T-helper 2 cell treated with Interferon-gamma antibody and Interleukin-4, amounts not matched to agents 5 μg/mL and 100 μg/mL, for 36 hours (primary cell): ENCODE measurements around the gene IL27RA.

Source experiments
- DNase-seq: peaks from one replicate; pipeline ENCODE4 v3.0.0; 2021; ENCODE audit warnings: low spot score
- H3K27ac Mint-ChIP-seq: one replicate; pipeline ENCODE4 v1.8.0; 2021; ENCODE audit warnings: mild to moderate bottlenecking, mixed read lengths
- H3K27me3 Mint-ChIP-seq: one replicate; pipeline ENCODE4 v1.8.0; 2021; ENCODE audit warnings: low read depth, mixed read lengths
- H3K36me3 Mint-ChIP-seq: one replicate; pipeline ENCODE4 v1.8.0; 2021; ENCODE audit warnings: low read depth, mixed read lengths
- H3K4me1 Mint-ChIP-seq: one replicate; pipeline ENCODE4 v1.8.0; 2021; ENCODE audit warnings: low read depth, mixed read lengths
- H3K4me3 Mint-ChIP-seq: one replicate; pipeline ENCODE4 v1.8.0; 2022; ENCODE audit warnings: mild to moderate bottlenecking, moderate library complexity, mixed read lengths
- H3K9me3 Mint-ChIP-seq: one replicate; pipeline ENCODE4 v1.8.0; 2021; ENCODE audit warnings: mixed read lengths

The IL27RA gene

DNA sequence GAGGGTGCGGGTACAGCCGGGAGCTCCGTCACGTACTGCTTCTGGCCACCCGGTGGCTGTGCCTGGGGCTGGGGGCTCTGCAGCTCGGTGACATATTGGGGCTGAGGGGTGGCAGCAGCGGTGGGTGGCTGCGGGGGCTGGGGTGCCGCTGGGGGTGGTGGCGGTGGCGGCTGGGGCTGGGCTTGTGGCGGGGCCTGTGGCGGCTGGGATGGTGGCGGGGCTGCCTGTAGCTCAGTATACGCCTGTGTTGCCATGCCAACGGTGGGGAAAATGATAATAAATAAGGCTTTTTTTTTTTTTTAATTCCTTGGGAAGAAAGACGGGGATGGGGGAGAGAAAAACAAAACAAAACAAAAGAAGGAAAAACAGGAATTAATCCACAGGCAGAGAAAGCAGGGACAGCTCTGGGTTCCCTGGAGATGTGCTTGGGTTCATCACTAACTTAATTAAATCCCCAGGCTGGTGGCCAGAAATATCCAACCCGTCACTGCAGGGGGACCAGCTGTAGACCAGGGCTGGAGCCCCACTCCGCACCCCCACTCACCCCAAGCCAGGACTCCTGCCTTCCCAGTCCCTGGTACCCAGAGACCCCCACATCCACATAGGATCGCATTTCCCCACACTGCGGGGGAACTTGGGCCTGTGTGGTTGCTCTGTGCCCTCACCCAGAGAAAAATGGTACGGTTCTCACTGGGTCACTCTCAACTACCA lies 37.8 kb upstream of the IL27RA start:
- H3K4me1 Mint-ChIP-seq = peaks cover 15% of the 10 kb centered on the region
- no peaks in the 10 kb centered on the region for H3K27me3 Mint-ChIP-seq
- no peak overlapping the region for H3K4me3 Mint-ChIP-seq
- H3K9me3 Mint-ChIP-seq = peaks cover 3% of the 10 kb centered on the region
- DNase-seq = no peak
- H3K27ac Mint-ChIP-seq = no peak overlapping the region
- H3K36me3 Mint-ChIP-seq = peaks cover 33% of the 10 kb centered on the region

DNA sequence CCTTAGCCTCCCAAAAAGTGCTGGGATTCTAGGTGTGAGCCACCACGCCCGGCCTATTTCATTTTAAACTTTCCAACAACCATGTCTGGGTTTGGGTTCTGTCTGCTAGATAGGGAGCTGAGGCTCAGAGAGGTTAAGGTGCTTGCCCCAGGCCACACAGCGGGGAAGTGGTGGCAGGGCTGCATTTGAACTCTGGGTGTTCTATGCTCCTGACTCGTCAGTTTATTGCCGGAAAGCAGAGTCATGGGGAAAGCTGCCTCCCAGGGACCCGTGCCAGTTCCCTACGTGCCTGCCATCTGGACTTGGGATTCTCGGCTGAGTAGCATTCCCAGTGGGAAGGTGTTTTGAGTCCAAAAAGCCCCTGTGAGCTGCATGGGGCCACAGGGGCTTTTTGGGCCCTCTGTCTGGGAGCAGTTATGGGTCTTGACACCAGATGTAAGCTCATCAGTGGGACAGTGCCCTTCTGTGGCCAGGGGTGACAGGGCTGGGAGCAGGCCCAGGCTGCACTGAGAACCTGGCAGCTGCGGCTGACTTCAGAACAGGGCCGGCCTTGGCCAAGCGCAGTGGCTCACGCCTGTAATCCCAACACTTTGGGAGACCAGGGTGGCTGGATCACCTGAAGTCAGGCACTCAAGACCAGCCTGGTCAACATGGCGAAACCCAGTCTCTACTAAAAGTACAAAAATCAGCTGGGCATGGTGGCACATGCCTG lies 36.4 kb upstream of the IL27RA start:
- Mint-ChIP-seq H3K4me1 (peaks cover 4% of the 10 kb centered on the region), H3K9me3 (peaks cover 8% of the 10 kb centered on the region), H3K36me3 (peaks cover 33% of the 10 kb centered on the region), H3K4me3 (no peak overlapping the region), H3K27ac (no peak overlapping the region), H3K27me3 (no peaks in the 10 kb centered on the region)
- DNase-seq = no peak

DNA sequence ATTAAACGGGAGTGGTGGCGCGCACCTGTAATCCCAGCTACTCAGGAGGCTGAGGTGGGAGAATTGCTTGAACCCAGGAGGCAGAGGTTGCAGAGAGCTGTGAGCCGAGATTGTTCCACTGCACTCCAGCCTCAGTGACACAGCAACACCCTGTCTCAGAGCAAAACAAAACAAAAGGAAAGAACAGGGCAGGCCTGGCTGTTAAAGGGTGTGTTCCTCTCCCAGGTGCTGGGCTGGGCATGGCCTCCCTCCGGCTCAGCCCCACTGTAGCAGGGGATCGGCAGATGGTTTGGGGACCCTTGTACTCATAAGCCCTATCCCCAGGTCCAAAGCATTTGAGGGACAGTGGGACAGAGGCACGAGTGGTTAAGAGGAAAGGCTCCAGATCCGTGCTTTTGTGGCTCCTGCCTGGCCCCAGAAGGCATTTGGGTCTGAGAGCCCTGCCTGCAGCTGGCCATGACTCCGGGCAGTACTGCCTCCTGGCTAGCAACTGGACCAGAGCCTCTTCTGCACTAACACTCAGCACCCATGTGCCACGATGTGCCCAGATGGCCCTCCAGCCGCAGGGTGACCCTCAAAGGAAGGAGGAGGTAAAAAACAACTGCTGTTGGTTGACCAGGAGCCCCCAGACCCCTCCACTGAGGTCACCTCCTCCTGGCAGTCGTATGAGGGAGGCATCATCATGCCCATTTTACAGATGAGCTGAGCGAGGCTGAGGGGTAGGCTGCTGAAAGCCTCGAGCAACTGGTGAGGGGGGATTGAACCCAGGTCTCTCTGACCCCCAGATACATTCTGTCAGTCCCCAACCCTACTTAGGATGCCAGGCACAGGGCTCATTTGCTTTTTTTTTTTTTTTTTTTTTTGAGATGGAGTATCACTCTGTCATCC lies 35.4 kb upstream of the IL27RA start:
- DNase-seq = no peak
- H3K9me3 Mint-ChIP-seq = peaks cover 8% of the 10 kb centered on the region
- no peaks in the 10 kb centered on the region for H3K27me3 Mint-ChIP-seq
- H3K27ac Mint-ChIP-seq = no peak overlapping the region
- no peak overlapping the region for H3K4me3 Mint-ChIP-seq
- H3K36me3 Mint-ChIP-seq = peaks cover 30% of the 10 kb centered on the region
- H3K4me1 Mint-ChIP-seq = peaks cover 4% of the 10 kb centered on the region

DNA sequence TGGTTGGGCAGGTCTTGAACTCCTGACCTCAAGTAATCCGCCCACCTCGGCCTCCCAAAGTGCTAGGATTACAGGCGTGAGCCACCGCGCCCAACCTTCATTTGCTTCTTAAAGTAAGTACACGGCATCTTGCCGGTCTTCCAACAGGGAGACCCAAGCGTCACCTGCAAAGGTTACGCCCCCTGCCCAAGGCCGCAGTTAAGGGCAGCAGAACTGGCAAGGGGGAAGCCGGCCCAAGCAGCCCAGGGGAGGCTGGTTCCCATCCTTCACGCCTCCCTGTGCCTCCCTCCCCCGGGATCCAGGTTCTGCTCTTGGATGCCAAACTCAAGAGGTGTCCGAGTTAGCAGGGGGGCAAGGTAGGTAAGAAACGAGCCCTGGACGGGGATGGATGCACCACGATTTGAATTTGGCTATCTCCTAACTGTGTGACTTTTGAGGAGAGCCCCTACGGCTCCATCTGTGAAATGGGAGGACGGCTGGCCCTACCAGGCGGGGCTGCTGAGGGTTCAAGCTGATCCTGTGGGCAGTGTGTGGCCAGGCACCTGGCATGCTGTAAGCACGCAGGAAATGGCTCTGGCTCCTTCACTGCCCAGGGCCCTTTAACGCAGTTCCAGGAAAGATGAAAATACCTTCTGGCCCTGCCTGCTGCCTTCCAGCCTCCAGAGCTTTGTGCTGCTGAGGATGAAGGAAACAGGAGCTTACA lies 34.5 kb upstream of the IL27RA start:
- DNase-seq = no peak
- Mint-ChIP-seq H3K27me3 (no peaks in the 10 kb centered on the region), H3K36me3 (peaks cover 30% of the 10 kb centered on the region), H3K4me3 (no peak overlapping the region), H3K27ac (no peak overlapping the region), H3K9me3 (peaks cover 8% of the 10 kb centered on the region), H3K4me1 (peaks cover 7% of the 10 kb centered on the region)

DNA sequence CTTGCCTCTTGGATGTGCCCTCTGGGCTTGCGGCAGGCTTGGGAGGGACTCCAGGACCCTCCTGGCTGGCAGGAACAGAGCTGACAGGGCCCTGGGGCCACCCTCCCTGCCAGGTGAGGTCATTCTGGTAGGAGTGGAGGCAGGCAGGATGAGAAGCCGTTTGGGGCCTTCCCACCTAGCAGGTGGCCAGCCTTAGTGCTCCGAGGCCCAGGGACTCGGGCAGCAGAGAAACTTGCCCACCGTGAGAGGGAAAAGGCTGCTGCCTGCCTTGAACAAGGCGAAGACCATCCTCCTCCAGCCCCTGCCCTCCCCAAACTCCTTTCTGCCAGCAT lies 34.0 kb upstream of the IL27RA start:
- Mint-ChIP-seq H3K9me3 (peaks cover 8% of the 10 kb centered on the region), H3K36me3 (peaks cover 28% of the 10 kb centered on the region), H3K27ac (no peak overlapping the region), H3K4me3 (no peak overlapping the region), H3K27me3 (no peaks in the 10 kb centered on the region), H3K4me1 (peaks cover 11% of the 10 kb centered on the region)
- no peak for DNase-seq

DNA sequence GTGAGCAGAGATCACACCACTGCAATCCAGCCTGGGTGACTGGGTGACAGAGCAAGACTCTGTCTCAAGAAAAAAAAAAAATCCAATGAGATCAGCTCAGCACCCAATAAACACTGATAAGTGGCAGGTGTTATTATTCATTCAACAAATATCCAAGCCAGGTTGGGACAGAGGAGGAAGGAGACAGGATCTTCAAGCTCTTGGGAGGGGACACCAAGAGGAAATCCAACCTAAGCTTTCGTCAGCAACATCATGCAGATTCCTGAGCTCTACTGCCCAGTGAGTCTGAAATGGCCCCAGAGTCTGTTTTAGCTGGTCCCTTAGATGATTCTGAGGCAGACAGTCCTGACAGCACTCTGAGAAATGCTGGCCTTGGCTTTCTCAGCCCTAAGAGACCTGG lies 33.1 kb upstream of the IL27RA start:
- no peak overlapping the region for H3K27ac Mint-ChIP-seq
- peaks cover 19% of the 10 kb centered on the region for H3K4me1 Mint-ChIP-seq
- H3K9me3 Mint-ChIP-seq = peaks cover 8% of the 10 kb centered on the region
- no peaks in the 10 kb centered on the region for H3K27me3 Mint-ChIP-seq
- H3K36me3 Mint-ChIP-seq = peaks cover 28% of the 10 kb centered on the region
- no peak for DNase-seq
- H3K4me3 Mint-ChIP-seq = no peak overlapping the region

DNA sequence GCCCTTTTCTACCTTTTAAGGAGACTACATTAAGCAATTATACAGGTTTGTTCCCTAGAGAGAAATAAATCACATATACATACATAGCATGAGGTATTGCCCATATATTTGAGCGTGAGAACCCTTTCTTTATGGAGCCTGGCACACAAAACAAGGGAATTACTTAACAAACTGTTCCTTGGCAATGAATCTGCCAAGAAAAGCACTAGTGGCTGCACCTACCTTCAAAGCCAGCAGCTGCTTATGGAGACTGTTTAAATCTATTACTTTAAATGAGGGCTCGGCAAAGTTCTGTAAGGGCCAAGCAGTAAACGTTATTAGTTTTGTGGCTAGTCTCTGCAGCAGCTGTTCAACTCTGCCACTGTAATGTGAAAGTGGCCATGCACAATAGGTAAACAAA lies 32.5 kb upstream of the IL27RA start:
- peaks cover 20% of the 10 kb centered on the region for H3K4me1 Mint-ChIP-seq
- H3K36me3 Mint-ChIP-seq = peaks cover 28% of the 10 kb centered on the region

DNA sequence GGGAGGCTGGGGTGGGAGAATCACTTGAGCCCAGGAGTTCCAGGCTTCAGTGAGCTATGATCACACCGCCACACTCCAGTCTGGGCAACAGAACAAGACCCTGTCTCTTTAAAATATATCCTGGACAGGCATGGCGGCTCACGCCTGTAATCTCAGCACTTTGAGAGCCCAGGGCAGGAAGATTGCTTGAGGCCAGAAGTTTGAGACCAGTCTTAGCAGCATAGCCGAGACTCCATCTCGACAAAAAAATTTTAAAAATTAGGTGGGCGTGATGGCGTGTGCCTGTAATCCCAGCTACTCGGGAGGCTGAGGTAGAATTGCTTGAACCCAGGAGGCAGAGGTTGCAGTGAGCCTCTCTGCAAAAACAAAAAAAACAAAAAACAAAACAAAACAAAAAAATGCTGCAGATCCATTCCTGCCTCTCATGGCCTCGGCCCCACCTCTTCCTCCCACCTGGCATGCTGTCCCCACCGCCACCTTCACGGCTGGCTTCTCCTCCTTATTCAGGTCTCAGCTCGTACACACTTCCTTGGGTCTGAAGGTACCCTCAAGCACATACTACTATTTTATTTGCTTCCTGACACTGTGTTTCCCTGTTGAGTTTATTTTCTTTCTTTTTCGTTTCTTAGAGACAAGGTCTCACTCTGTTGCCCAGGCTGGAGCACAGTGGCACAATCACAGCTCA lies 30.7 kb upstream of the IL27RA start:
- Mint-ChIP-seq H3K36me3 (peaks cover 26% of the 10 kb centered on the region), H3K27ac (peak overlapping the region; percentile 84), H3K9me3 (peaks cover 8% of the 10 kb centered on the region), H3K4me1 (peaks cover 31% of the 10 kb centered on the region), H3K27me3 (no peaks in the 10 kb centered on the region), H3K4me3 (no peak overlapping the region)
- no peak for DNase-seq

More for the DNA sequence above, 32.5 kb upstream of the IL27RA start:
- DNase-seq = no peak
- Mint-ChIP-seq H3K9me3 (peaks cover 8% of the 10 kb centered on the region), H3K4me3 (no peak overlapping the region), H3K27ac (no peak overlapping the region), H3K27me3 (no peaks in the 10 kb centered on the region)

DNA sequence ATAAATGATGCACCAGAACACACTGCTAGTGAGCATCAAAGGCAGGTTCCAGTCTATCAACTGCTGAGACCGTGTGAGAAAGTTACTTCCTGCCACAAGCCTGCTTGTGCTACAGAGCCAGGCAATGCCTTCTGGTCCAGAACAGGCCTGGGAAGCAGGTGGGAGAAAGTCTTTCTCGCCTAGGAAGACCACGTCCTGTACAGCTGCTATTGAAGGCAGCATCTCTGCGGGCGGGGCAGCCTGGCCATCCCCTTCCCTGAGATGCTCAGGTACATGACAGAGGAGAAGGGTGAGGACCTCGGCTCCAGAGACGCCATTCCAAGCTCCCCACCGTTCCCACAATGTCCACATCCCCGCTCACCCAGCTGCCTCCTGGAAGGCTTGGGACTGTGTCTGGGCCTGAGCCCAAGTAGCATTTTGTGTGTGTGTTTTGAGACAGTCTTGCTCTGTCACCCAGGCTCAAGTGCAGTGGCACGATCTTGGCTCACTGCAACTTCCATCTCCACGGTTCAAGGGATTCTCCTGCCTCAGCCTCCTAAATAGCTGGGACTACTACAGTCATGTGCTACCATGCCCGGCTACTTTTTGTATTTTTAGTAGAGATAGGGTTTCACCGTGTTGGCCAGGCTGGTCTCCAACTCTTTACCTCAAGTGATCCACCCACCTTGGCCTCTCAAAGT lies 28.9 kb upstream of the IL27RA start:
- peaks cover 35% of the 10 kb centered on the region for H3K4me1 Mint-ChIP-seq
- peaks cover 25% of the 10 kb centered on the region for H3K36me3 Mint-ChIP-seq
- no peak for DNase-seq
- H3K4me3 Mint-ChIP-seq = peak overlapping the region; percentile 78
- peaks cover 8% of the 10 kb centered on the region for H3K9me3 Mint-ChIP-seq
- H3K27ac Mint-ChIP-seq = peak overlapping the region; percentile 96
- H3K27me3 Mint-ChIP-seq = no peaks in the 10 kb centered on the region

DNA sequence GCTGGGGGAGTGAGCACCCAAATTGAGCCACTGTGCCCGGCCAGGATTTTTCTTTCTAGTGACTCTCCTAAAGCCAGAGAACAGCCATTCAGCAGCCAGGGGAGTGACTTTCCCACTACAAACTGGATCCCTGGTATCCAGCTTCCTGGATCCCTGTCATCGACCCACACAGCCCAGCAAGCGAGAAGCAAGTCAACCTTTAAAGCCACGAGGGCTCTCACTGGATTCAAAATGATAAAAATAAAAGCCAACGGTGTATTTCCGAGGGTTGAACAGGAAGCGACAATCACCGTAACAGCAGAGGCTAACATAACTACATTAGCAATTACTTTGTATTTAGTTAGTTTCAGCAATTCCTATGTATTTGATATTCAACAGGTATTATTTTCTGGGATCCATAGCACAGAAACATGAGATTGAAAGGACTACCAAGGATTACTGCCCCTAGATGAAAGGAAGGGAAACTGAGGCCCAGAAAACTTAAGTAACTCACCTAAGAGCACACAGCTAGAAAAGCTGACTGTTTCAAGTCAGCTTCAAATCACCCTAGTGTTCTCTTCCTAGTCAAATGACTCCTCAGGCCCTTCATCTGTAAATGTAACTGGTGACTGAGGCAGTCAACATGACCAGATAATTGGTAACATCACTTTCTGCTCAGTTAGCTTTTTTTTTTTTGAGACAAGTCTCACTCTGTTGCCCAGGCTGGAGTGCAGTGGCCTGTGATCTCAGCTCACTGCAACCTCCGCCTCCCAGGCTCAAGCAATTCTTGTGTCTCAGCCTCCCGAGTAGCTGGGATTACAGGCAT lies 28.1 kb upstream of the IL27RA start:
- H3K36me3 Mint-ChIP-seq = peaks cover 18% of the 10 kb centered on the region
- H3K4me1 Mint-ChIP-seq = peaks cover 35% of the 10 kb centered on the region
- H3K27ac Mint-ChIP-seq = peak overlapping the region; percentile 96
- H3K4me3 Mint-ChIP-seq = peak overlapping the region; percentile 78
- no peaks in the 10 kb centered on the region for H3K27me3 Mint-ChIP-seq
- DNase-seq = no peak
- H3K9me3 Mint-ChIP-seq = peaks cover 8% of the 10 kb centered on the region

DNA sequence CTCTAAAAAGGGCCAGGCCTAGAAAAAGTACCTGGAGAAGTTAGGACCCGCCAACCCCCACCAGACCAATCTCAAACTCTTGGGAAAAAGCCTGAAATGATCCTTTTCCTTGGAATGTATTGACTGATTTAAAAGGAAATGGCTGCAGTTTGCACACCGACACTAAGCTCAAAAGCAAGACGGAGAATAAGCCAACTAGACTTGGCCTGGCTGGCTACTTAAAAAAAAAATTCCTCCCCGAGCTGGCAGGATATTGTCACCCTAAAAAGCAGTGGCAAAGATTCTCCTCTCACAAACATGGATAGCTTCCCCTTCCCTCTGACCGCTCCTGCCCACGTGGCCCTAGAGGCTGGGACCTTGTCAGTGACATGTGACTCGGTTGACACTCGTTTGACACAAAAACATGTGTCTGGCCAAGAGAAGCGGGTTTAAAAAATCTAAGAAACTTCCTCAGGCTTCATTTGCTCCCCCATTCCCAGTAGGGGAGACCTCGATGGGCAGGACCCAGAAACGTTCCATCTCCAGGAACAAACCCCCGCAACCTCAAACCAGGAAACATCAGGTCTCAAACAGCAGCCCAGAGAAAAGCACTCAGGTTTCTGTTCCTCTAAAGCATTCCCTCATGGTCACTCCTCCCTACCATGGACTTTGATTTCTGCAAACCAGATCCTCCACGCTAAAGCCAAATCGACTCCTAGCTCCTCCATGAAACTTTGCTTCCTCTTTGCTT lies 26.8 kb upstream of the IL27RA start:
- no peak for DNase-seq
- no peaks in the 10 kb centered on the region for H3K9me3 Mint-ChIP-seq
- H3K27ac Mint-ChIP-seq = peak overlapping the region; percentile 92
- H3K4me1 Mint-ChIP-seq = peaks cover 35% of the 10 kb centered on the region
- H3K4me3 Mint-ChIP-seq = peak overlapping the region; percentile 77
- H3K27me3 Mint-ChIP-seq = no peaks in the 10 kb centered on the region
- peaks cover 7% of the 10 kb centered on the region for H3K36me3 Mint-ChIP-seq
